Measurements from ENCODE around the gene MLYCD. TPM values are rescaled to one million over a fixed set of nuclear protein-coding genes. Genes with fewer than 3 reads are reported as not detected.

Gene MLYCD
- total and polyA plus RNA-seq, 4 donors: 3.7 to 24.4 (median 7.5) TPM

DNA sequence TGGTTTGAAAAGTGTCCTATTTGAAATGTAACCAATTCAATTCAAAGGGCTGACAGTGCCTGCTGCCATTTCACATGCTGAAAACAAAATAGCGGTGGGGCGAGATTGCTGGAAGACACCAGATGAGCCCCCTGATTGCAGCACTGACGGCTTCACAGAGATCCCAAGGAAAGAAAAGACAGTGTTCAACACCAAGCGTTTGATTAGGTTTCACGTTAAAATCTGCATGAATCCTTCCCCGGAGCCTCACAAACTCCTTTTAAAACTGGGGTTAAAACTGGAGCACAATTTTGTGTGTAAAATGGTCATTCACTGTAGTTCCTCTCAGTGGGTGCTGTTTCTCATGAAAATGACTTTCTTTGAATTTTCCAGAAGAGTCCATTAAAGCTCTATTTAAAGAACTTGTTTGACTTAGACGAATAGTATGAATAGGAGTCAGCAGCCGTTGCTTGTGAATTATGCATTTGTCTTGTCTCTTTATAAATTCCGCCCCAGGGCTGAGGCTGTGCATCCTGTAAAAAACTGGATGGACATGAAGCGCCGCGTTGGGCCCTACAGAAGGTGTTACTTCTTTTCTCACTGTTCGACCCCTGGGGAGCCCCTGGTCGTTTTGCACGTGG, 8.8 kb downstream of the MLYCD start:
- H3K27ac ChIP-seq (ENCODE audit: low read depth in 1 of 2, low read length in 2 of 2): no peak overlapping the region
- H3K36me3 ChIP-seq (ENCODE audit: control insufficient read depth in 4 of 4, insufficient read depth in 3 of 4, low read depth in 1 of 4, low read length in 3 of 4): peaks cover 18 to 45% (median 37%) of the 10 kb centered on the region in 4 donors
- H3K4me3 ChIP-seq (ENCODE audit: low read depth in 1 of 3, low read length in 3 of 3): no peak overlapping the region
- H3K27me3 ChIP-seq (ENCODE audit: control insufficient read depth in 4 of 4, insufficient read depth in 4 of 4, low read length in 3 of 4): no peaks in the 10 kb centered on the region
- H3K9me3 ChIP-seq (ENCODE audit: control insufficient read depth in 4 of 4, low read length in 3 of 4): no peaks in the 10 kb centered on the region
- TF ChIP-seq GABPA (IDR thresholded peaks at IDR 0.05 in 1 of 2, conservative IDR thresholded peaks at IDR 0.05 in 1 of 2) (no peak), FOXA1 (IDR thresholded peaks at IDR 0.05) (no peak)
- TF ChIP-seq, protein P1, sequence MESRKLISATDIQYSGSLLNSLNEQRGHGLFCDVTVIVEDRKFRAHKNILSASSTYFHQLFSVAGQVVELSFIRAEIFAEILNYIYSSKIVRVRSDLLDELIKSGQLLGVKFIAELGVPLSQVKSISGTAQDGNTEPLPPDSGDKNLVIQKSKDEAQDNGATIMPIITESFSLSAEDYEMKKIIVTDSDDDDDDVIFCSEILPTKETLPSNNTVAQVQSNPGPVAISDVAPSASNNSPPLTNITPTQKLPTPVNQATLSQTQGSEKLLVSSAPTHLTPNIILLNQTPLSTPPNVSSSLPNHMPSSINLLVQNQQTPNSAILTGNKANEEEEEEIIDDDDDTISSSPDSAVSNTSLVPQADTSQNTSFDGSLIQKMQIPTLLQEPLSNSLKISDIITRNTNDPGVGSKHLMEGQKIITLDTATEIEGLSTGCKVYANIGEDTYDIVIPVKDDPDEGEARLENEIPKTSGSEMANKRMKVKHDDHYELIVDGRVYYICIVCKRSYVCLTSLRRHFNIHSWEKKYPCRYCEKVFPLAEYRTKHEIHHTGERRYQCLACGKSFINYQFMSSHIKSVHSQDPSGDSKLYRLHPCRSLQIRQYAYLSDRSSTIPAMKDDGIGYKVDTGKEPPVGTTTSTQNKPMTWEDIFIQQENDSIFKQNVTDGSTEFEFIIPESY (IDR thresholded peaks at IDR 0.05): no peak
- TF ChIP-seq, protein P2, sequence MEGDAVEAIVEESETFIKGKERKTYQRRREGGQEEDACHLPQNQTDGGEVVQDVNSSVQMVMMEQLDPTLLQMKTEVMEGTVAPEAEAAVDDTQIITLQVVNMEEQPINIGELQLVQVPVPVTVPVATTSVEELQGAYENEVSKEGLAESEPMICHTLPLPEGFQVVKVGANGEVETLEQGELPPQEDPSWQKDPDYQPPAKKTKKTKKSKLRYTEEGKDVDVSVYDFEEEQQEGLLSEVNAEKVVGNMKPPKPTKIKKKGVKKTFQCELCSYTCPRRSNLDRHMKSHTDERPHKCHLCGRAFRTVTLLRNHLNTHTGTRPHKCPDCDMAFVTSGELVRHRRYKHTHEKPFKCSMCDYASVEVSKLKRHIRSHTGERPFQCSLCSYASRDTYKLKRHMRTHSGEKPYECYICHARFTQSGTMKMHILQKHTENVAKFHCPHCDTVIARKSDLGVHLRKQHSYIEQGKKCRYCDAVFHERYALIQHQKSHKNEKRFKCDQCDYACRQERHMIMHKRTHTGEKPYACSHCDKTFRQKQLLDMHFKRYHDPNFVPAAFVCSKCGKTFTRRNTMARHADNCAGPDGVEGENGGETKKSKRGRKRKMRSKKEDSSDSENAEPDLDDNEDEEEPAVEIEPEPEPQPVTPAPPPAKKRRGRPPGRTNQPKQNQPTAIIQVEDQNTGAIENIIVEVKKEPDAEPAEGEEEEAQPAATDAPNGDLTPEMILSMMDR (IDR thresholded peaks at IDR 0.05; ENCODE audit: low read depth, low read length, missing input control): no peak
- WGBS: 95% methylated on average over 15 of the region's 15 CpGs
- peaks cover 4 to 15% (median 9%) of the 10 kb centered on the region in 4 donors for H3K4me1 ChIP-seq (ENCODE audit: control insufficient read depth in 4 of 4, insufficient read depth in 4 of 4, low read length in 3 of 4)
- H3K9ac ChIP-seq (ENCODE audit: low read depth in 1 of 2, low read length in 2 of 2): no peak overlapping the region
- DNase-seq (ENCODE audit: low spot score): no peak

DNA sequence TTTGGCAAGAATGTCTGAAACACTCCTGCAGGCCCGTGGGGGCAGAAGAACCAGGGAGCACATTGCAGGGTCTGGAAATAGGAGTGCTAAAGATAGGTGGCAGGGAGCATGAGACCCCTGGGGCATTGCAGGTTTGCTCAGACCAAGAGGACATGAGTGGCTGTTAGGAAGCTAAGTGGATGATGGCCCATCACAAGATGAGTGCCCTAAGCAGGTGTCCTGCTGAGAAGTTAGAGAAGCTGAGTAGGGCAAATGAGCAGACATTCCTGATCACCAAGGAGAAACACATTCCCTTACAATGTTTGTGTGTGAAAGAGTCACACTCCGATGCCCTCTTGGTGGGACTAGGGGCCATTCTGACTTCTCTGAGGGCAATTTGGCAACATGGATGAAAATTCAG, 9.9 kb downstream of the MLYCD start:
- H3K4me1 ChIP-seq (ENCODE audit: control insufficient read depth in 4 of 4, insufficient read depth in 4 of 4, low read length in 3 of 4): peaks cover 0 to 7% (median under 1%) of the 10 kb centered on the region in 4 donors
- no peak for TF ChIP-seq YY1 (IDR thresholded peaks at IDR 0.05)
- no peak for TF ChIP-seq TAF1 (conservative IDR thresholded peaks at IDR 0.05)
- no peak for TF ChIP-seq HNF4G (IDR thresholded peaks at IDR 0.05)
- TF ChIP-seq, protein P2 (IDR thresholded peaks at IDR 0.05; ENCODE audit: low read depth, low read length, missing input control): no peak
- no peak for TF ChIP-seq HNF4A (conservative IDR thresholded peaks at IDR 0.05)
- no peak for TF ChIP-seq SP1 (IDR thresholded peaks at IDR 0.05)
- TF ChIP-seq, protein P3, sequence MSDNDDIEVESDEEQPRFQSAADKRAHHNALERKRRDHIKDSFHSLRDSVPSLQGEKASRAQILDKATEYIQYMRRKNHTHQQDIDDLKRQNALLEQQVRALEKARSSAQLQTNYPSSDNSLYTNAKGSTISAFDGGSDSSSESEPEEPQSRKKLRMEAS (IDR thresholded peaks at IDR 0.05): no peak
- TF ChIP-seq, protein P4, sequence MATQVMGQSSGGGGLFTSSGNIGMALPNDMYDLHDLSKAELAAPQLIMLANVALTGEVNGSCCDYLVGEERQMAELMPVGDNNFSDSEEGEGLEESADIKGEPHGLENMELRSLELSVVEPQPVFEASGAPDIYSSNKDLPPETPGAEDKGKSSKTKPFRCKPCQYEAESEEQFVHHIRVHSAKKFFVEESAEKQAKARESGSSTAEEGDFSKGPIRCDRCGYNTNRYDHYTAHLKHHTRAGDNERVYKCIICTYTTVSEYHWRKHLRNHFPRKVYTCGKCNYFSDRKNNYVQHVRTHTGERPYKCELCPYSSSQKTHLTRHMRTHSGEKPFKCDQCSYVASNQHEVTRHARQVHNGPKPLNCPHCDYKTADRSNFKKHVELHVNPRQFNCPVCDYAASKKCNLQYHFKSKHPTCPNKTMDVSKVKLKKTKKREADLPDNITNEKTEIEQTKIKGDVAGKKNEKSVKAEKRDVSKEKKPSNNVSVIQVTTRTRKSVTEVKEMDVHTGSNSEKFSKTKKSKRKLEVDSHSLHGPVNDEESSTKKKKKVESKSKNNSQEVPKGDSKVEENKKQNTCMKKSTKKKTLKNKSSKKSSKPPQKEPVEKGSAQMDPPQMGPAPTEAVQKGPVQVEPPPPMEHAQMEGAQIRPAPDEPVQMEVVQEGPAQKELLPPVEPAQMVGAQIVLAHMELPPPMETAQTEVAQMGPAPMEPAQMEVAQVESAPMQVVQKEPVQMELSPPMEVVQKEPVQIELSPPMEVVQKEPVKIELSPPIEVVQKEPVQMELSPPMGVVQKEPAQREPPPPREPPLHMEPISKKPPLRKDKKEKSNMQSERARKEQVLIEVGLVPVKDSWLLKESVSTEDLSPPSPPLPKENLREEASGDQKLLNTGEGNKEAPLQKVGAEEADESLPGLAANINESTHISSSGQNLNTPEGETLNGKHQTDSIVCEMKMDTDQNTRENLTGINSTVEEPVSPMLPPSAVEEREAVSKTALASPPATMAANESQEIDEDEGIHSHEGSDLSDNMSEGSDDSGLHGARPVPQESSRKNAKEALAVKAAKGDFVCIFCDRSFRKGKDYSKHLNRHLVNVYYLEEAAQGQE (IDR thresholded peaks at IDR 0.05): no peak
- no peak for TF ChIP-seq FOXA2 (IDR thresholded peaks at IDR 0.05)
- no peak for TF ChIP-seq GABPA (IDR thresholded peaks at IDR 0.05 in 1 of 2, conservative IDR thresholded peaks at IDR 0.05 in 1 of 2)
- TF ChIP-seq FOXA1 (IDR thresholded peaks at IDR 0.05): no peak
- no peak for TF ChIP-seq JUND (IDR thresholded peaks at IDR 0.05)
- TF ChIP-seq RXRA (IDR thresholded peaks at IDR 0.05): no peak
- no peak for TF ChIP-seq RAD21 (IDR thresholded peaks at IDR 0.05)
- TF ChIP-seq, protein P1 (IDR thresholded peaks at IDR 0.05): no peak
- no peak for TF ChIP-seq EGR1 (IDR thresholded peaks at IDR 0.05; ENCODE audit: low read depth in 2 of 2)
- no peak for TF ChIP-seq NR2F2 (IDR thresholded peaks at IDR 0.05)
- TF ChIP-seq, protein P5, sequence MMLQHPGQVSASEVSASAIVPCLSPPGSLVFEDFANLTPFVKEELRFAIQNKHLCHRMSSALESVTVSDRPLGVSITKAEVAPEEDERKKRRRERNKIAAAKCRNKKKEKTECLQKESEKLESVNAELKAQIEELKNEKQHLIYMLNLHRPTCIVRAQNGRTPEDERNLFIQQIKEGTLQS (IDR thresholded peaks at IDR 0.05): no peak
- no peak overlapping the region for H3K4me3 ChIP-seq (ENCODE audit: low read depth in 1 of 3, low read length in 3 of 3)
- DNase-seq (ENCODE audit: low spot score): no peak
- H3K9ac ChIP-seq (ENCODE audit: low read depth in 1 of 2, low read length in 2 of 2): no peak overlapping the region
- H3K27me3 ChIP-seq (ENCODE audit: control insufficient read depth in 4 of 4, insufficient read depth in 4 of 4, low read length in 3 of 4): no peaks in the 10 kb centered on the region
- no peaks in the 10 kb centered on the region for H3K9me3 ChIP-seq (ENCODE audit: control insufficient read depth in 4 of 4, low read length in 3 of 4)
- H3K27ac ChIP-seq (ENCODE audit: low read depth in 1 of 2, low read length in 2 of 2): no peak overlapping the region
- H3K36me3 ChIP-seq (ENCODE audit: control insufficient read depth in 4 of 4, insufficient read depth in 3 of 4, low read depth in 1 of 4, low read length in 3 of 4): peaks cover 24 to 51% (median 40%) of the 10 kb centered on the region in 4 donors
- 73% methylated on average over 2 of the region's 2 CpGs for WGBS

All from liver (tissue), 9 donors.